ENCODE results near the gene CCDC81.

CCDC81 gene

DNA sequence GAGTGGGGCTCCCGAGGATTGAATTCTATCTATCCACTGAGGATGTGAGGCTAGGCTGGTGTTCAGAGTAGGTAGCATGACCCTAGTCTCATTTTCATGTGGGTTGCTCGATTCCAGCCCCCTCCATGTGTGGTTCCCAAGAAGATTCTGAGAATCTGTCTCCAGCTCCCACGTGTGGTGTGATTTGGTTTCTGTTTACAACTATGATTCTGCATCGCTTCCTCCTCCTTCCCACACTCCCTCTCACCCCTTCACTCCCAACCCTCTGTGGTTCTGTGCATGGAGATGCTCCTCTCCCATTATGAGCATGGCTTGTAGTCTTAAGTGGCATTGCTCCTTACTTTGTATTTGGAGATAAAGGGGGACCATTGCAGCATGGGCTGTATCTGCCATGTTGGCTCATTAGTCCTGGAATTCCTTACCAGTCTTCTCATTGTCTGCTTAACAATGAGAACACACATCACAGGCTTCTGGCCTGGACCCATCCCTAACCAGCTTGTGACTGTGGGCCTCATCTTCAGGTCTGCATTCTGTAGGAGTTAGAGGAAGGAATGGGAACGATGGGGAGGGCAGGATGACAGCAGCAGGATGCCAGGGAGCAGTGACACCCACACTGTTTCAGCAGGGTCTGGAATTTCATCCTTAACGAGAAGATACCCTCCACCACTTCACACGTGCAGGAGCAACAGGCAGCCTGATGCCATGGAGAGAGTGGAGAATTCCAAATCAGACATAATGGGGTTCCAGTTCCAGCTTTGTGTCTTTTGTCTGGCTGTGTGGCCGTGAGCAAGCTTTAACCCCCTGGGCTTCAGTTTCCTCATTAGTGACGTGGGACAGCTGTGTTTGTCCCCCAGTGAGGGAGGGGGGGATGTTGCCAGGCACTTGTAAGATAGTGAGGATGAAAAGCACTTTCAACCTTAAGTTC, 86.0 kb downstream of the CCDC81 start:
- ChIA-PET POLR2A (no interaction called here), CTCF (interaction anchor here (1.5 kb wide), 1 partner anchor 20 kb away, joined by 5 read pairs; no protein-coding TSS in a partner anchor)
- TF ChIP-seq ARNT (IDR thresholded peaks at IDR 0.05) (no peak), L3MBTL2 (conservative IDR thresholded peaks at IDR 0.05) (no peak), FOXM1 (IDR thresholded peaks at IDR 0.05; ENCODE audit: borderline replicate concordance) (no peak), TARDBP (IDR thresholded peaks at IDR 0.05) (no peak), SP1 (IDR thresholded peaks at IDR 0.05) (no peak), ELF4 (IDR thresholded peaks at IDR 0.05) (no peak), FOXK2 (IDR thresholded peaks at IDR 0.05) (no peak), FOXA1 (IDR thresholded peaks at IDR 0.05) (no peak), ZNF384 (IDR thresholded peaks at IDR 0.05) (no peak), CTBP1 (IDR thresholded peaks at IDR 0.05; ENCODE audit: borderline replicate concordance) (no peak), HDGF (IDR thresholded peaks at IDR 0.05; ENCODE audit: borderline replicate concordance) (no peak), NFRKB (IDR thresholded peaks at IDR 0.05) (no peak), LEF1 (IDR thresholded peaks at IDR 0.05; ENCODE audit: borderline replicate concordance) (no peak), BHLHE40 (IDR thresholded peaks at IDR 0.05; ENCODE audit: borderline replicate concordance) (no peak), SUZ12 (IDR thresholded peaks at IDR 0.05) (no peak)
- TF ChIP-seq, protein P1, sequence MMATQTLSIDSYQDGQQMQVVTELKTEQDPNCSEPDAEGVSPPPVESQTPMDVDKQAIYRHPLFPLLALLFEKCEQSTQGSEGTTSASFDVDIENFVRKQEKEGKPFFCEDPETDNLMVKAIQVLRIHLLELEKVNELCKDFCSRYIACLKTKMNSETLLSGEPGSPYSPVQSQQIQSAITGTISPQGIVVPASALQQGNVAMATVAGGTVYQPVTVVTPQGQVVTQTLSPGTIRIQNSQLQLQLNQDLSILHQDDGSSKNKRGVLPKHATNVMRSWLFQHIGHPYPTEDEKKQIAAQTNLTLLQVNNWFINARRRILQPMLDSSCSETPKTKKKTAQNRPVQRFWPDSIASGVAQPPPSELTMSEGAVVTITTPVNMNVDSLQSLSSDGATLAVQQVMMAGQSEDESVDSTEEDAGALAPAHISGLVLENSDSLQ (IDR thresholded peaks at IDR 0.05), result no peak
- DNase-seq (ENCODE audit: extremely low spot score), result no peak

DNA sequence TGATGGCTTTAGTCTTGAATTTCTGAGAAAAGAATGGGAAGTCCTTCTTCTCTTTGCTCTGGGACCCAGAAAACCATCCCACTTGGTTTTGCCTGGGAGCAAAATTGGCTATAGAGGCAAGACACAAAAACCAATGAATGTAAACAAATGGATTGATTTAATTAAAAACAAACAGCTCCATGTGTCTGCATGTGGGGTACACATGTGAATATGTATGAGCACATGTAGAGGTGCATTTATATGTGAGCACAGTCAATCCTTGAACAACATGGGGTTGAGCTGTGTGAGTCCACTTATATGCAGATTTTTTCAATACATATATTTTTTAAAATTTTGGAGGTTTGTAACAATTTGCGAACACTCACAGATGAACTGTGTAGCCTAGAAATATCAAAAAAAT, 87.2 kb downstream of the CCDC81 start:
- ChIA-PET CTCF (interaction anchor here (1.1 kb wide), 1 partner anchor 147 kb away, joined by 3 read pairs; no protein-coding TSS in a partner anchor), POLR2A (no interaction called here)

DNA sequence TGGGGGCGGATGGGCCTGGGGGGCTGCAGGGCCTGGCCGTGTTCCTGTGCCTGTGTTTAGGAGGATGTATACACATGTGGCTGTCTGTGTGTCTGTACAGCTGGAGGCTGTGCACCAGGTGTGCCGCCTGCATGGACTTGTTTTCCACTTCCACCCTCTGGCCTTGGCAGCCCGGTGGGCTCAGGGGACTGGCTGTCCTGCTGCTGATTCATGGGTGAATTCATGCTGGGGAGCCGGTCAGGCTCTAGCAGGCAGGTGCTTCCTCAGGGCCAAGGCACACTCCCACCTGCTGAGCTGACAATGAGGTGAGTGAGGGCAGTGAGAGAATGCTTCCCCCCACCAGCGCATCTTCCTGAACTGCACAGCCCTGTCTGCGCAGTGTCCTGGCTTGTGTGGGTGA, 88.4 kb downstream of the CCDC81 start:
- POLR2A ChIA-PET, result interaction anchor here (1.1 kb wide), 1 partner anchor 21 kb away, joined by 3 read pairs; no protein-coding TSS in a partner anchor

More for the DNA sequence above, 87.2 kb downstream of the CCDC81 start:
- DNase-seq (ENCODE audit: extremely low spot score), result no peak
- TF ChIP-seq BHLHE40 (IDR thresholded peaks at IDR 0.05; ENCODE audit: borderline replicate concordance) (no peak), NFRKB (IDR thresholded peaks at IDR 0.05) (no peak), ELF4 (IDR thresholded peaks at IDR 0.05) (no peak), L3MBTL2 (conservative IDR thresholded peaks at IDR 0.05) (no peak), HDGF (IDR thresholded peaks at IDR 0.05; ENCODE audit: borderline replicate concordance) (no peak), CTBP1 (IDR thresholded peaks at IDR 0.05; ENCODE audit: borderline replicate concordance) (no peak), SUZ12 (IDR thresholded peaks at IDR 0.05) (no peak), LEF1 (IDR thresholded peaks at IDR 0.05; ENCODE audit: borderline replicate concordance) (no peak), FOXA1 (IDR thresholded peaks at IDR 0.05) (no peak), SP1 (IDR thresholded peaks at IDR 0.05) (no peak), ARNT (IDR thresholded peaks at IDR 0.05) (no peak), TARDBP (IDR thresholded peaks at IDR 0.05) (no peak), FOXM1 (IDR thresholded peaks at IDR 0.05; ENCODE audit: borderline replicate concordance) (no peak), FOXK2 (IDR thresholded peaks at IDR 0.05) (no peak), ZNF384 (IDR thresholded peaks at IDR 0.05) (no peak)
- TF ChIP-seq, protein P1 (IDR thresholded peaks at IDR 0.05), result no peak

DNA sequence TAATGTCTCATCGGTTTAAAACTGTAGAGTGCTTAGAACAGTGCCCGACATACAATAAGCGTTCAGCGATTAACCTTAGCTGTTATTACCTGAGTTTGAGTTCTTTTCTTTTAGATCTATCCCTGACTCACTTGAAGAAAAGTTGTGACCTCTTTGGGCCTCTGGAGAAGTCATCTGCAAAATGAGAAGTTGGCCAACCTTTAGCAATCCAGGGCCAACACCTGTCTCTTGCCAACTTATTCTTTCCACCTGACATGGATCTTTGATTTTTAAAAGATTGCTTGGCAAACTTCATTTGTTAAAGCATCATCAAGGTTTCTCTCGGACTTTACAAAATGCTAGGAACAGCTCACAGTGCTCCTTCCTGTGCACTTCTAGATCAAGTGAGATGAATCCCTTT, 89.3 kb downstream of the CCDC81 start:
- ChIA-PET CTCF (interaction anchor here (0.7 kb wide), 2 partner anchors 11 to 600 kb away, joined by 3 to 4 read pairs; no protein-coding TSS in a partner anchor), POLR2A (interaction anchor here (1.7 kb wide), 1 partner anchor 20 kb away, joined by 4 read pairs; no protein-coding TSS in a partner anchor)
- DNase-seq (ENCODE audit: extremely low spot score), result no peak
- TF ChIP-seq FOXM1 (IDR thresholded peaks at IDR 0.05; ENCODE audit: borderline replicate concordance) (no peak), SP1 (IDR thresholded peaks at IDR 0.05) (no peak), ZNF384 (IDR thresholded peaks at IDR 0.05) (no peak), BHLHE40 (IDR thresholded peaks at IDR 0.05; ENCODE audit: borderline replicate concordance) (no peak), FOXA1 (IDR thresholded peaks at IDR 0.05) (no peak), ELF4 (IDR thresholded peaks at IDR 0.05) (no peak)
- TF ChIP-seq, protein P1 (IDR thresholded peaks at IDR 0.05), result no peak

More for the DNA sequence above, 88.4 kb downstream of the CCDC81 start:
- TF ChIP-seq SP1 (IDR thresholded peaks at IDR 0.05) (no peak), ZNF384 (IDR thresholded peaks at IDR 0.05) (no peak), HDGF (IDR thresholded peaks at IDR 0.05; ENCODE audit: borderline replicate concordance) (no peak), CTBP1 (IDR thresholded peaks at IDR 0.05; ENCODE audit: borderline replicate concordance) (no peak), SUZ12 (IDR thresholded peaks at IDR 0.05) (no peak), BHLHE40 (IDR thresholded peaks at IDR 0.05; ENCODE audit: borderline replicate concordance) (no peak), ARNT (IDR thresholded peaks at IDR 0.05) (no peak), L3MBTL2 (conservative IDR thresholded peaks at IDR 0.05) (no peak), ELF4 (IDR thresholded peaks at IDR 0.05) (no peak), FOXA1 (IDR thresholded peaks at IDR 0.05) (no peak), LEF1 (IDR thresholded peaks at IDR 0.05; ENCODE audit: borderline replicate concordance) (no peak), TARDBP (IDR thresholded peaks at IDR 0.05) (no peak), FOXM1 (IDR thresholded peaks at IDR 0.05; ENCODE audit: borderline replicate concordance) (no peak), FOXK2 (IDR thresholded peaks at IDR 0.05) (no peak), NFRKB (IDR thresholded peaks at IDR 0.05) (no peak)
- TF ChIP-seq, protein P1 (IDR thresholded peaks at IDR 0.05), result no peak
- no peak for DNase-seq (ENCODE audit: extremely low spot score)
- CTCF ChIA-PET, result interaction anchor here (0.7 kb wide), 1 partner anchor 599 kb away, joined by 3 read pairs; no protein-coding TSS in a partner anchor
